ENCODE measurements around the gene NUP188. TPM values are rescaled to one million over a fixed set of nuclear protein-coding genes. Genes with fewer than 3 reads are reported as not detected.

Gene NUP188
- total RNA-seq, 1 experiment from 2014 or later = 47.7 TPM

DNA sequence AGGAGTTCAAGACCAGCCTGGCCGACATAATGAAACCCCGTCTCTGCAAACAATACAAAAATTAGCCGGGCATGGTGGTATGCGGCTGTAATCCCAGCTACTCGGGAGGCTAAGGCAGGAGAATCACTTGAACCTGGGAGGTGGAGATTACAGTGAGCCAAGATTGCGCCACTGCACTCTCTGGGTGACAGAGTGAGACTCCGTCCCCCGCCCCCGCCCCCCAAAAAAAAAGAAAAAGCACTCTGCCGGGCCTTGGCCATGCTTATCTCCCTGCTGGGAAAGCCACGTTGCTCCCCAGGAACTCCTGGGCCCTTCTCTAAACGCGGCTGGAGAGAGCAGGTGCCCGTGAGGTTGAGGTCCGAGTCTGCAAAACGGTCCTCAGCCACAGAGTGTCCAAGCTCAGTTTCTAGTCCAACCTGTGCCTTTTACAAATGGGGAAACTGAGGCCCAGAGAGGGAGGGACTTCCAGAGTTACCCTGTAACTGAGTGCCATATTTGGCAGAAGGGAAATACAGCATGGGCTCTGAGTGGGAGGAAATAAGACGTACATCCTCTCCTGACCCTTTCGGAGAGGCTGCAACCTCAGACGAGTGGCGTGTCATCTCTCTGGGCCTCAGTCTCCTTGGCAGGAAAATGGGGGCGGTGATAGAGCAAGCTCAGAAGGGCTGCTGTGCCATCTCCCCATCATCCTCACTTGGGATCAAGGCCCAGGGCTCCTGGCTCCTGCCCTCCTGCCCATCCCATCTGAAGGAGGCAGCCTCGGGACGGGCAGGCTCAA, 33.3 kb upstream of the NUP188 start:
- no peak for DNase-seq (ENCODE audit: extremely low read depth, low read depth)

- no peak for DNase-seq (ENCODE audit: extremely low read depth, low read depth)
These were observed 31.3 kb upstream of the NUP188 start for GRCh38 chr9:128916204-128916603.

- no peak for DNase-seq (ENCODE audit: extremely low read depth, low read depth)
These were observed 30.8 kb upstream of the NUP188 start for GRCh38 chr9:128916745-128917144.

DNA sequence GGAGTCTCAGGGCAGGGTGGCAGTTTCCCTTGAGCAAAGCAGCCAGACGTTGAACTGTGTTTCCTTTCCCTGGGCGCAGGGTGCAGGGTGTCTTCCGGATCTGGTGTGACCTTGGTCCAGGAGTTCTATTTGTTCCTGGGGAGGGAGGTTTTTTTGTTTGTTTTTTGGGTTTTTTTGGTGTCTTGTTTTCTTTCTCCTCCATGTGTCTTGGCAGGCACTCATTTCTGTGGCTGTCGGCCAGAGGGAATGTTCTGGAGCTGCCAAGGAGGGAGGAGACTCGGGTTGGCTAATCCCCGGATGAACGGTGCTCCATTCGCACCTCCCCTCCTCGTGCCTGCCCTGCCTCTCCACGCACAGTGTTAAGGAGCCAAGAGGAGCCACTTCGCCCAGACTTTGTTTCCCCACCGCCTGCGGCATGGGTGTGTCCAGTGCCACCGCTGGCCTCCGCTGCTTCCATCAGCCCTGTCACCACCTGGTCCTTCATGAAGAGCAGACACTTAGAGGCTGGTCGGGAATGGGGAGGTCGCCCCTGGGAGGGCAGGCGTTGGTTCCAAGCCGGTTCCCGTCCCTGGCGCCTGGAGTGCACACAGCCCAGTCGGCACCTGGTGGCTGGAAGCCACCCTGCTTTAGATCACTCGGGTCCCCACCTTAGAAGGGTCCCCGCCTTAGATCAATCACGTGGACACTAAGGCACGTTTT, 30.2 kb upstream of the NUP188 start:
- no peak for DNase-seq (ENCODE audit: extremely low read depth, low read depth)

- DNase-seq (ENCODE audit: extremely low read depth, low read depth) = no peak
These were observed 28.6 kb upstream of the NUP188 start for GRCh38 chr9:128918921-128919320.

DNA sequence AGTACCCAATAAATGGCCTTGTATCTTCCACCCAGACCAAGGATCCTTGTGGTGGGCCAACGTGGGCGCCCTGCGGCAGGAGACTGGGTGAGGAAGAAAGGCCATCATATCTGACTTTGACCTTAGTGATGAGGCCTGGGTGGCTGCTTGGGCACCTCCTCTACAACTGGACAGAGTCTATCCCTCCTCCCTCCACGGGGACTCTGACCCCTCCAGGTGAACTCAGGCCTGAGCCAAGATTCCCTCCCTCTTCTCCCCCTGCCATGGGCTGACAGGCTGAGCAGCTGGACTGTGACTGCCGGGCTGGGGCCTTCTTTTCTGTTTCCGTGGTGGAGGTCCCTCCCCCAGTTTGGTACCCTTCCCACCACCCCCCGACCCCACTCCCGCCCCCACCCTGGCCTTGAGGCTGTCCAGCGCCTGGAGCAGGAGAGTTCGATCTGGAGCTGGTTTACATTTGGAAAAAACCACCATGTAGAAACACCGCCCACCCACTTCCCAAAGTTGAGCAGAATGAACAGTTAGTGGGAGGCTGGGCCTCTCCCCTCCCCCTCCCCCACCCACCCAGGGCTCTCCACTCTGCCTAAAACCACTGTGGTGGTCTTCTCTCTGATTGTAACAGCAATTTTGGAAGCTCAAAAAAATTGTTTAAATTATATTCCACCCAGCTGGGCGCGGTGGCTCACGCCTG, 28.0 kb upstream of the NUP188 start:
- no peak for DNase-seq (ENCODE audit: extremely low read depth, low read depth)

DNA sequence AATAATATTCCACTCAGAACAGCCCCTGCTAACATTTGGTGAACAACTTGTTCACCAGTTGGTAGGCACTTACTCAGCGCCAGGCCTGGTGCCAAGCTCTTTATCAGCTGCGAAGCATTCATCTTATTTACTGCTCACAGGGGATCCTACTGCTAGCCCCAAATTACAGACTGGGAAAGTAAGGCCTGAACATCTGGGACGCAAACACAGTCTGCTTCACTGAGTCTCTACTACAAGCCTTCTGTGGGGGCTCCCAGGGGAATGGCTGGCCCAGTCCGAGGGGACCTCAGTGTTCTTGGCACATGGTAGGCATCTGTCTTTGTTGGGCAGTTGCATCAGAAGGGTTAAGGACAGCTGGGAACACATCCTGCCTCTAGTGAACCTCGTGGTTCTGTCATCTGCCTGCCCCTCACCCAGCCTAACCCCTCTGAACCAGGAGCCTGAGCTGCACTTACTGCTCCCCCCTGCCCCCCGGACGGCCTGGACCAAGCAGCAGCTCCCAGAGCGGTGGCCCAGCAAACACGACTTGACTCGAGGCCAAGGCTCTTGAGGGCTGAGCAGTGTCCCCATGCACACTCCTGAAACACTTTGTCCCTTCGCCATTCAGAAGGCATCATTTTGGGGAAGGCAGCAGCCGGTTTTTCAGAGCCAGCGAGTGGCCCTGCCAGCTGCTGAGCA, 27.0 kb upstream of the NUP188 start, which contains the start of gene PHYHD1:
Gene PHYHD1 (plus strand): TSS at position 602 of the 678 bp plus-strand sequence. CDS start 1,342 bp downstream, outside the sequence.
- DNase-seq (ENCODE audit: extremely low read depth, low read depth) = no peak

DNA sequence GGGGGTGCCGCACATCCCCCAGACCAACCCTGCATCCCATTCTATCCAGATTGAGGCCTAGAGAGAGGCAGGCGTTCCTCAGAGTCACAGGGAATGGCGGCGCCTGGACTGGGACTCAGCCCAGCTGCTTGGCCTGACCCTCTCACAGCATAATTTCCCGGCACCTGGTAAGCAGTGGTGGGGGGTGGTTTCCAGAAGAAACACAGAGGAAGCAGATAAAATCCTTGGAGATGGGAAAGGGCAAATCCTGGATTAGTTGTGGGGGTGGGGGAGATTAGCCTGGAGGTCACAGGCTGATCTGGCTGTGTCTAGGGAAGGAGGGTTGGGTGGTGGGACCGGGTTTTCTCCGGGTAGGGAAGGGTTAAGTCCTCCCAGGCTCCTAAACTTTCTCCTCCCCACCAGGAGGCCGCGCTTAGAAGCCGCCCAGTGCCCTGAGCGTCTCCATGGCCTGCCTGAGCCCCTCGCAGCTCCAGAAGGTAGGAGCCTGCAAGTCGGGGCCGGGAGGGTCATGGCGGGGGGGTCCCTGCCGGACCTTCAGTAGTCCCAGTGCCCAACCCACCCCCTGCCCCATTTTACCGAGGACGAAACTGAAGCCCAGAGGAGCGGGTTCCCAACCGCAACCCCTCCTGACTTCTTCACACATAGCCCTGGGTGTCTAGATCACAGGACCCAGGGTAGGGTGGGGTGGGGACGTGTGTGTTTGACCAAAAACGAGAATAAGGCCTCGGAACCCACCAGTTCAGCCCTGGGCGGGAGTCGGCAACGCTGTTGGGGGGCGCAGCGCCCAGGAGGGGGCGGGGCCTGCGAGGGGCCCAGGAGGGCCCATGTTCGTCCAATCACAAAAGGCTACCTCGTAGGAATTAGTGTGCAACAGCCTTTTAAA, 25.4 kb upstream of the NUP188 start:
- no peak for DNase-seq (ENCODE audit: extremely low read depth, low read depth)

DNA sequence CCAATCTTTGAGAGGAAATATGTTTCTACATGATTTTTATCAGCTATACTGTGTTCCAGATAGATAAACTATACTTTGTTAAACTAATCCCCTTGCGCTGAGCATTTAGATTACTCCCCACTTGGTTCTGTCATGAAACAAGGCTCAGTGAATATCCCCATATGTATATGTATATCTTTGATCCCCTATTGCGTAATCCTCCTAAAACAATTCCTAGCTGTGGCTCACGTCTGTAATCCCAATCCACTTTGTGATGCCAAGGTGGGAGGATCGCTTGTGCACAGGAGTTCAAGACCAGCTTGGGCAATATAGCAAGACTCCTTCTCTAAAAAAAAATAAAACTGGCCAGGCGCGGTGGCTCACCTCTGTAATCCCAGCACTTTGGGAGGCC, 24.0 kb upstream of the NUP188 start:
- no peak for DNase-seq (ENCODE audit: extremely low read depth, low read depth)

DNA sequence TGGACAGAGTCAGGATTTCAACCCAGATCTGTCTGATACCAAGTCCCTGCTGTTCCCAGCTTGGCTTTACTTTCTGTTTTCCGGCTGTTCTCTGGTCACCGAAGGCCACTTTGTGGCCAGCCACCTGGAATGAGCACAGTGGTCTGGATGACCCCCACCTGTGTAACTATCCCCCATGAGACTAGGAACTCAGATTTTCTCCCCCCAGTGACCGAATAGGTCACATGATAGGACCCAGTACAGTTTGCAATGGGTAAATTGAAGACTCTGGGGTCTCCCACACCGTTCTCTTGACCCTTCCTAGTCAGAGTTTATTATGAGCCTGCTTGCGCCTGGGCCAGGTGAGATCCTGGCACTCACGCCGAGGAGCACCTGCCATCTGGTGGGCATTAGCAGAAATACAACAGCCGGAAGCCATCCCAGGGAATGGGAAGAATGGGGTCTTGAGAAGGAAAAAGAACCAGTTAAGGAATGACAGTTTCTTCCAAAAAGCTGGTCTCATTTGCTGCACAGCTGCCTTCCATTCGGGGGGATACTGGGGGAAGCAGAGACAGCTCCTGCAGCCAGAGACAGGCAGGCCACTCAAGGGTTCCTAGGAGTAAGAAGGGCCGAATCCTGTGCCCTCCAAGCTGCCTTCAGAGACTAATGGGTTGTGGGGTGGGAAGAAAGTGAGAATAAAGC, 19.6 kb upstream of the NUP188 start:
- DNase-seq (ENCODE audit: extremely low read depth, low read depth) = peak; percentile 54

- DNase-seq (ENCODE audit: extremely low read depth, low read depth) = no peak
These were observed 18.9 kb upstream of the NUP188 start for GRCh38 chr9:128928624-128929023.

GRCh38 chr9:128929560-128929959, 17.9 kb upstream of the NUP188 start:
- DNase-seq (ENCODE audit: extremely low read depth, low read depth) = no peak

DNA sequence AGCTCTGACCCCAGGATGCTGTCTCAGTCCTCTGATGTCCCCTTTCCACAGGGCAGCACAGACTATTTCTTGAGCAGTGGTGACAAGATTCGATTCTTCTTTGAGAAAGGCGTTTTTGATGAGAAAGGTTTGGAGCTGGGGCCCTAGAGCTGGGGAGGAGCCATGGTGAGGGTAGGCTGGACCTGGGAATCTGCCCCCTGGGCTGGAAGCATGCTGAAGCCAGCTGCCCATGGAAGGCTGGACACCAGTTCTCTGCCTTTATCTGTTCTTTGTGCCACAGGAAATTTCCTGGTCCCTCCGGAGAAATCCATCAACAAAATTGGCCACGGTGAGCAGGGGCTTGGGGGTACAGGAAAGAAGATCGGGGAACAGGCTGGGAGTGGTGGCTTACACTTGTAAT, 13.8 kb upstream of the NUP188 start:
- DNase-seq (ENCODE audit: extremely low read depth, low read depth) = no peak

- DNase-seq (ENCODE audit: extremely low read depth, low read depth) = no peak
These were observed 11.2 kb upstream of the NUP188 start for GRCh38 chr9:128936171-128936865.

- DNase-seq (ENCODE audit: extremely low read depth, low read depth) = no peak
These were observed 10.0 kb upstream of the NUP188 start for GRCh38 chr9:128937310-128938165.

DNA sequence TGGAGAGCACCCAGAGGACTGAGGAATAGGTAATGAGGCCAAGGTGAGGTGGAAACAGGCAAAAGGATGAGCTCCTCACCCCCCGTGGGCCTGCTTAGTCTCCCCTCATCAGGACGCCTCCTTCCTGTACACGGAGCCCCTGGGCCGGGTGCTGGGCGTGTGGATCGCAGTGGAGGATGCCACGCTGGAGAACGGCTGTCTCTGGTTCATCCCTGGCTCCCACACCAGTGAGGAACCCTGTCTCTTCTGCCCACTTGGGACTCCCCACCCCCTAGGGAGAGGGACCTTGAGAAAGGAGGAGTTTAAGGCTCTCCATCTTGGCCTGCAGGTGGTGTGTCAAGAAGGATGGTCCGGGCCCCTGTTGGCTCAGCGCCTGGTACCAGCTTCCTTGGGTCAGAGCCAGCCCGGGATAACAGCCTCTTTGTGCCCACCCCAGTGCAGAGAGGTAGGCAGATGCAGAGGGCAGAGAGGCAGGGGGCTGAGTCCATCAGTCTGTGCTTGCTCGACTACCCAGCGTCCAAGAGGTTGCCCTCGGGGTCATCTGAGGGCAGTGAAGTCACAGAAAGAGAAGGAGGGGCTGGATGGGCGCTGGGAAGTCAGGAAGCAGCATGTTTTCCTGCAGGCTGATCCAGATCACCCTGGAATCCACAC, 7.1 kb upstream of the NUP188 start:
- no peak for DNase-seq (ENCODE audit: extremely low read depth, low read depth)

Data from NCI-H460 (cell line).